ENCODE measurements around the gene MED12L.

- TF ChIP-seq CTCF (IDR thresholded peaks at IDR 0.05): peak; percentile 68 to 82 (median 78)
- TF ChIP-seq POLR2A (IDR thresholded peaks at IDR 0.05): no peak
Measured at GRCh38 chr3:151439652-151440125, 354.2 kb downstream of the MED12L start.

Measured in Peyer's patch (tissue), 4 donors.